Body of pancreas (tissue), 4 donors: ENCODE data around the gene RPTOR. TPM values are rescaled to one million over a fixed set of nuclear protein-coding genes. Genes with fewer than 3 reads are reported as not detected.
A peak's percentile ranks its signal among the peaks of the same experiment; 100 is the strongest.

Source experiments
- ATAC-seq: fragments of 150-250 bp; one replicate; pipeline ENCODE4 v1.9.1; 2016
- DNase-seq, 4 donors: peaks; one replicate each; pipeline ENCODE4 v3.0.0-alpha.2; 2019
- H3K27ac ChIP-seq, 4 donors: fragments of 200-600 bp; sonication (generic); 1 replicate in 3 of 4; 2 replicates in 1 of 4; pipeline versions ENCODE4 v1.5.1 to v1.6.1; 2016 to 2019; ENCODE audit warnings: mild to moderate bottlenecking in 1 of 4, mixed read lengths in 1 of 4, moderate library complexity in 1 of 4
- H3K27me3 ChIP-seq, 2 donors: fragments of 200-600 bp; sonication (generic); one replicate each; pipeline ENCODE4 v1.6.0; 2016; ENCODE audit warnings: mild to moderate bottlenecking in 1 of 2
- H3K36me3 ChIP-seq, 2 donors: fragments of 200-600 bp; sonication (generic); replicated peaks in 1 of 2; 2 replicates each; pipeline ENCODE4 v1.5.1; 2016; ENCODE audit warnings: low read depth in 2 of 2; ENCODE audit not compliant: insufficient read depth in 1 of 2
- H3K4me1 ChIP-seq: fragments of 200-600 bp; sonication (generic); one replicate; pipeline ENCODE4 v1.6.0; 2016
- H3K4me3 ChIP-seq, 2 donors: fragments of 200-600 bp; sonication (generic); 1 replicate in 1 of 2; 2 replicates in 1 of 2; pipeline ENCODE4 v1.5.1; 2016 to 2019
- H3K9me3 ChIP-seq, 3 donors: fragments of 200-600 bp; sonication (generic); 1 replicate in 2 of 3; 2 replicates in 1 of 3; pipeline ENCODE4 v1.5.1; 2016
- CTCF ChIP-seq, 7 experiments: fragments of 450-650 bp in 4 of 7; fragments of 200-600 bp in 3 of 7; sonication (generic) in 3 of 7; IDR thresholded peaks; one replicate each; pipeline ENCODE4 v1.5.1; 2016 to 2019; ENCODE audit warnings: antibody characterized with exemption in 7 of 7
- POLR2A ChIP-seq, 3 donors: fragments of 450-650 bp; IDR thresholded peaks; one replicate each; pipeline ENCODE4 v1.6.1; 2016; ENCODE audit warnings: antibody characterized with exemption in 3 of 3, mild to moderate bottlenecking in 2 of 3
- WGBS, 2 donors: methylation state at CpG; one replicate each; pipeline ENCODE4 v1.1.5; 2017; 5-methylcytosine and 5-hydroxymethylcytosine counted together
- intact Hi-C: fragments of 100-400 bp; cut with DNase I; formaldehyde crosslinking; loops from one replicate; pipeline ENCODE4 v1.15.1; 2023
- total RNA-seq, 2 donors: library from RNA; depleted of rRNA; stranded (reverse); fragments of >200 nt; gene quantifications; one replicate each; pipeline ENCODE4 v1.1.0, GENCODE V29; 2016

The RPTOR gene
- total RNA-seq, 2 donors from 2014 or later, result 22.3 to 34.3 TPM

GRCh38 chr17:80990921-80991644 is 446.4 kb downstream of the RPTOR start:
- no peaks in the 10 kb centered on the region for H3K36me3 ChIP-seq
- H3K27ac ChIP-seq, result peak overlapping the region in 2 of 4 donors; percentile 36 to 52
- 31% methylated on average over 12 to 22 of the region's 22 CpGs for WGBS, 2 donors
- no peaks in the 10 kb centered on the region for H3K9me3 ChIP-seq
- peaks cover 35% of the 10 kb centered on the region for H3K4me1 ChIP-seq
- no peaks in the 10 kb centered on the region for H3K27me3 ChIP-seq
- peak overlapping the region; percentile 51 to 70 for H3K4me3 ChIP-seq
- ATAC-seq (peak; percentile 7), DNase-seq (peak in 1 of 4 donors; percentile 19)
- intact Hi-C loops, result no loop called here
- no peak for TF ChIP-seq POLR2A (IDR thresholded peaks at IDR 0.05)
- TF ChIP-seq CTCF (IDR thresholded peaks at IDR 0.05), result no peak

GRCh38 chr17:80991645-80992076 is 447.0 kb downstream of the RPTOR start, which contains the start of gene CHMP6:
TSS of gene CHMP6 (plus strand) at chr17:80991841. CDS start at chr17:80991919, 78 bp downstream.
- ATAC-seq (peak; percentile 85), DNase-seq (peak; percentile 75 to 78 (median 77))
- H3K4me1 ChIP-seq, result peaks cover 35% of the 10 kb centered on the region
- peaks cover 0 to 5% of the 10 kb centered on the region in 2 donors for H3K36me3 ChIP-seq
- no peaks in the 10 kb centered on the region for H3K9me3 ChIP-seq
- TF ChIP-seq CTCF (IDR thresholded peaks at IDR 0.05), result peak in 2 of 7 experiments; percentile 47 to 61
- peak in 1 of 3 donors; percentile 34 for TF ChIP-seq POLR2A (IDR thresholded peaks at IDR 0.05)
- H3K4me3 ChIP-seq, result peak within 1 kb of the TSS; percentile 51 to 70
- intact Hi-C loops, result no loop called here
- peak within 1 kb of the TSS in 3 of 4 donors; percentile 36 to 52 (median 44) for H3K27ac ChIP-seq
- H3K27me3 ChIP-seq, result no peaks in the 10 kb centered on the region
- WGBS, 2 donors, result 0% methylated on average over 1 to 66 of the region's 66 CpGs

GRCh38 chr17:80992077-80992947 is 447.7 kb downstream of the RPTOR start:
- WGBS, 2 donors, result 2 to 10% methylated on average over 13 to 77 of the region's 90 CpGs
- intact Hi-C loops, result no loop called here
- Histone ChIP-seq H3K4me1 (peaks cover 35% of the 10 kb centered on the region), H3K9me3 (no peaks in the 10 kb centered on the region), H3K27me3 (no peaks in the 10 kb centered on the region), H3K4me3 (peak overlapping the region; percentile 51 to 70), H3K36me3 (peaks cover 0 to 10% of the 10 kb centered on the region in 2 donors), H3K27ac (peak overlapping the region in 3 of 4 donors; percentile 36 to 52 (median 44))
- ATAC-seq (peak; percentile 14), DNase-seq (peak in 2 of 4 donors; percentile 17 to 33)
- TF ChIP-seq CTCF (IDR thresholded peaks at IDR 0.05) (no peak), POLR2A (IDR thresholded peaks at IDR 0.05) (no peak)

- DNase-seq (no peak), ATAC-seq (no peak)
- Histone ChIP-seq H3K4me3 (no peak overlapping the region), H3K9me3 (no peaks in the 10 kb centered on the region), H3K36me3 (peaks cover 7 to 16% of the 10 kb centered on the region in 2 donors), H3K27me3 (no peaks in the 10 kb centered on the region), H3K4me1 (peaks cover 35% of the 10 kb centered on the region), H3K27ac (no peak overlapping the region)
- WGBS, 2 donors, result 30 to 45% methylated on average over 13 to 18 of the region's 18 CpGs
- no peak for TF ChIP-seq CTCF (IDR thresholded peaks at IDR 0.05)
- no peak for TF ChIP-seq POLR2A (IDR thresholded peaks at IDR 0.05)
- intact Hi-C loops, result no loop called here
Measured at GRCh38 chr17:80992948-80993624, 448.4 kb downstream of the RPTOR start.
